GM18508 (cell line): ENCODE measurements around the gene SLC17A8.
"Not testable (repeated sequence)": the region's sequence is repeated elsewhere in the genome, so short reads cannot be mapped to it uniquely, and the experiment has no call there.

Source experiments
- ATAC-seq: cut with Tn5 transposase; IDR thresholded peaks from one replicate; pipeline ENCODE4 v1.9.1; 2021; ENCODE audit warnings: moderate number of reproducible peaks; ENCODE audit not compliant: insufficient read depth, unreplicated experiment

SLC17A8 gene

GRCh38 chr12:100413001-100413400 lies 56.1 kb downstream of the SLC17A8 start:
- no peak for ATAC-seq

- ATAC-seq, result no peak
Measured at GRCh38 chr12:100414739-100415138, 57.9 kb downstream of the SLC17A8 start.

- no peak for ATAC-seq
Measured at GRCh38 chr12:100422646-100423045, 65.8 kb downstream of the SLC17A8 start.

- no peak for ATAC-seq
Measured at GRCh38 chr12:100426145-100426544, 69.3 kb downstream of the SLC17A8 start.

GRCh38 chr12:100427078-100427477 lies 70.2 kb downstream of the SLC17A8 start:
- ATAC-seq, result no peak

- ATAC-seq, result not testable (repeated sequence)
Measured at GRCh38 chr12:100430251-100430650, 73.4 kb downstream of the SLC17A8 start.

GRCh38 chr12:100433701-100434100 lies 76.8 kb downstream of the SLC17A8 start:
- no peak for ATAC-seq

- ATAC-seq, result no peak
Measured at GRCh38 chr12:100434177-100434576, 77.3 kb downstream of the SLC17A8 start.

GRCh38 chr12:100435957-100436356 lies 79.1 kb downstream of the SLC17A8 start:
- ATAC-seq, result no peak

- ATAC-seq, result no peak
Measured at GRCh38 chr12:100437038-100437841, 80.4 kb downstream of the SLC17A8 start.

- ATAC-seq, result no peak
Measured at GRCh38 chr12:100439797-100440196, 82.9 kb downstream of the SLC17A8 start.

- ATAC-seq, result no peak
Measured at GRCh38 chr12:100442403-100442802, 85.5 kb downstream of the SLC17A8 start.

- ATAC-seq, result no peak
Measured at GRCh38 chr12:100443434-100443833, 86.6 kb downstream of the SLC17A8 start.

GRCh38 chr12:100445081-100445481 lies 88.2 kb downstream of the SLC17A8 start:
- no peak for ATAC-seq

GRCh38 chr12:100447381-100447780 lies 90.5 kb downstream of the SLC17A8 start:
- no peak for ATAC-seq

GRCh38 chr12:100448656-100449055 lies 91.8 kb downstream of the SLC17A8 start:
- ATAC-seq, result no peak

- ATAC-seq, result no peak
Measured at GRCh38 chr12:100450735-100451134, 93.9 kb downstream of the SLC17A8 start.

GRCh38 chr12:100453951-100454350 lies 97.1 kb downstream of the SLC17A8 start:
- no peak for ATAC-seq

- no peak for ATAC-seq
Measured at GRCh38 chr12:100455896-100456295, 99.0 kb downstream of the SLC17A8 start.

GRCh38 chr12:100458191-100458590 lies 101.3 kb downstream of the SLC17A8 start:
- no peak for ATAC-seq

GRCh38 chr12:100460702-100461101 lies 103.8 kb downstream of the SLC17A8 start:
- ATAC-seq, result no peak

GRCh38 chr12:100461330-100461973 lies 104.6 kb downstream of the SLC17A8 start:
- ATAC-seq, result no peak
